ENCODE measurements around the gene RWDD3. TPM values are rescaled to one million over a fixed set of nuclear protein-coding genes. Genes with fewer than 3 reads are reported as not detected.

RWDD3 gene
- total RNA-seq, 4 donors from 2014 or later: 8.8 to 15.2 (median 11.6) TPM

- no peaks in the 10 kb centered on the region for H3K9me3 ChIP-seq
- intact Hi-C loops (cut with DNase I): no loop called here
- no peak overlapping the region for H3K4me3 ChIP-seq
- TF ChIP-seq CTCF (IDR thresholded peaks at IDR 0.05): no peak
- TF ChIP-seq POLR2AphosphoS5 (IDR thresholded peaks at IDR 0.05): no peak
- no peaks in the 10 kb centered on the region for H3K27me3 ChIP-seq
- peaks cover 0 to 19% (median 9%) of the 10 kb centered on the region in 4 donors for H3K36me3 ChIP-seq
- whole genome bisulfite sequencing: 80% methylated on average over 4 of the region's 4 CpGs
- no peak overlapping the region for H3K27ac ChIP-seq (replicated peaks in 1 of 4)
- DNase-seq (ENCODE audit: extremely low spot score): no peak
- peaks cover 0 to 10% (median 4%) of the 10 kb centered on the region in 4 donors for H3K4me1 ChIP-seq
Observed at GRCh38 chr1:95252422-95252821, 18.4 kb downstream of the RWDD3 start.

DNA sequence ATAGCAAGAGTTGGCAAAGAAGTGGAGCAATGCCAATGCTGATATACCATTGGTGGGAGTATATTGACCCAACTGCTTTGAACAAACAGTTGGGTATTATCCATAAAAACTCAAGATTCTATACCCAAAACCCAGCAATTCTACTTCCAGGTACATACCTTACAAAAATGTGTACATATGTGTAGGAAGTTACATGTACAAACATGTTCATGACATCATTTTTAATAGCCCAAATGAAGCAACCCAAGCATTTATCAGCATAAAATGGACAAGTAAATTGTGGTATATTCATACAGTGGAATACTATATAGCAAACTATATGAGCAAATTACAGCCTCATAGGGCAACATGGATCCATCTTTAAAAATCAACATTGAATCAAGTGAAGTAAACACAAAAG, 20.9 kb downstream of the RWDD3 start:
- no peaks in the 10 kb centered on the region for H3K9me3 ChIP-seq
- H3K4me3 ChIP-seq: no peak overlapping the region
- intact Hi-C loops (cut with DNase I): no loop called here
- no peaks in the 10 kb centered on the region for H3K27me3 ChIP-seq
- H3K27ac ChIP-seq (replicated peaks in 1 of 4): no peak overlapping the region
- H3K4me1 ChIP-seq: peaks cover 0 to 8% (median 2%) of the 10 kb centered on the region in 4 donors
- no peak for DNase-seq (ENCODE audit: extremely low spot score)
- TF ChIP-seq POLR2AphosphoS5 (IDR thresholded peaks at IDR 0.05) (no peak), EP300 (IDR thresholded peaks at IDR 0.05) (no peak), CTCF (IDR thresholded peaks at IDR 0.05) (no peak), POLR2A (IDR thresholded peaks at IDR 0.05; ENCODE audit: low read depth) (no peak)
- peaks cover 0 to 19% (median 5%) of the 10 kb centered on the region in 4 donors for H3K36me3 ChIP-seq

- no peak overlapping the region for H3K27ac ChIP-seq (replicated peaks in 1 of 4)
- no peaks in the 10 kb centered on the region for H3K27me3 ChIP-seq
- intact Hi-C loops (cut with DNase I): no loop called here
- DNase-seq (ENCODE audit: extremely low spot score): no peak
- TF ChIP-seq CTCF (IDR thresholded peaks at IDR 0.05) (no peak), POLR2AphosphoS5 (IDR thresholded peaks at IDR 0.05) (no peak), EP300 (IDR thresholded peaks at IDR 0.05) (no peak), POLR2A (IDR thresholded peaks at IDR 0.05; ENCODE audit: low read depth) (no peak)
- peaks cover 0 to 19% (median 5%) of the 10 kb centered on the region in 4 donors for H3K36me3 ChIP-seq
- H3K4me3 ChIP-seq: no peak overlapping the region
- 88% methylated on average over 1 of the region's 1 CpG for WGBS
- H3K9me3 ChIP-seq: no peaks in the 10 kb centered on the region
- no peaks in the 10 kb centered on the region for H3K4me1 ChIP-seq
Observed at GRCh38 chr1:95255826-95256225, 21.8 kb downstream of the RWDD3 start.

DNA sequence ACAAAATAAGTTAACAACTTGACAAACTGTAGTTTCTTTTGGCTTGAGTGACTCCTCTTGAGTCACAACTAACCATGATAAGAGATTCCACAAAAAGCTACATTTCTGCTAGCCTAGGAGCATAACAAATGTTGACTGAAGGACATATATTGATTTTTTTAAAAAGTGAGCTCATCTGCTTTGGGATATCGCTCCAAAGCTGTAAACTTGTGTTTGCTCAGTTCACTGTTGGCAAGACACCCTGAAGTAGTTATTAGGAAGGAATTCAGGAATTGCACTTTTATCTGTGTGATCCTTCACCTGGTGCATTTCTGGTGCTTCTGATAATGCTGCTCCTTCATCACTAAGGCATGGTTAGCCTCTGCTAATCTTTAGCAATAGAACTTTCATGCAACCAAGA, 23.7 kb downstream of the RWDD3 start:
- intact Hi-C loops (cut with DNase I): no loop called here
- no peaks in the 10 kb centered on the region for H3K27me3 ChIP-seq
- no peaks in the 10 kb centered on the region for H3K4me1 ChIP-seq
- no peak overlapping the region for H3K4me3 ChIP-seq
- 93% methylated on average over 1 of the region's 1 CpG for WGBS
- no peaks in the 10 kb centered on the region for H3K9me3 ChIP-seq
- H3K36me3 ChIP-seq: peaks cover 0 to 11% (median under 1%) of the 10 kb centered on the region in 4 donors
- TF ChIP-seq EP300 (IDR thresholded peaks at IDR 0.05): no peak
- TF ChIP-seq CTCF (IDR thresholded peaks at IDR 0.05): no peak
- no peak for TF ChIP-seq POLR2A (IDR thresholded peaks at IDR 0.05; ENCODE audit: low read depth)
- no peak for DNase-seq (ENCODE audit: extremely low spot score)
- no peak overlapping the region for H3K27ac ChIP-seq (replicated peaks in 1 of 4)

- H3K27me3 ChIP-seq: no peaks in the 10 kb centered on the region
- no peaks in the 10 kb centered on the region for H3K36me3 ChIP-seq
- no peak overlapping the region for H3K27ac ChIP-seq (replicated peaks in 1 of 4)
- no peaks in the 10 kb centered on the region for H3K9me3 ChIP-seq
- peaks cover 0 to 6% (median 0%) of the 10 kb centered on the region in 4 donors for H3K4me1 ChIP-seq
- no peak overlapping the region for H3K4me3 ChIP-seq
- intact Hi-C loops (cut with DNase I): no loop called here
- TF ChIP-seq POLR2A (IDR thresholded peaks at IDR 0.05; ENCODE audit: low read depth) (no peak), EP300 (IDR thresholded peaks at IDR 0.05) (no peak)
- DNase-seq (ENCODE audit: extremely low spot score): no peak
- 82% methylated on average over 1 of the region's 1 CpG for WGBS
Observed at GRCh38 chr1:95259245-95259644, 25.2 kb downstream of the RWDD3 start.
